Sciatic nerve (tissue), 2 donors: Measurements from ENCODE around the gene TBX15. TPM values are rescaled to one million over a fixed set of nuclear protein-coding genes. Genes with fewer than 3 reads are reported as not detected.

ENCODE experiments used
- ATAC-seq: fragments of 200-7000 bp; cut with Tn5 transposase; one replicate; pipeline ENCODE4 v1.9.1; 2020; ENCODE audit warnings: mild to moderate bottlenecking, moderate library complexity
- DNase-seq: peaks from one replicate; pipeline ENCODE4 v3.0.0-alpha.2; 2020; ENCODE audit warnings: low spot score
- intact Hi-C: fragments of 100-400 bp; cut with DNase I; formaldehyde crosslinking; loops from one replicate; pipeline ENCODE4 v1.14.2; 2022
- total RNA-seq: library from RNA; stranded (reverse); fragmentation: NEBNext Ultra II Directional; extraction: Animal tissue kit (Norgen Biotek cat#: 25700); gene quantifications from one replicate; pipeline ENCODE4 v1.2.1, GENCODE V29; 2021
- donor health status: DM: no; HTN: no; CAD: no.
- donor health status: DM: no; HTN: no; CAD: no.

Gene TBX15
- total RNA-seq, 1 donor from 2014 or later: 12.5 TPM

GRCh38 chr1:118871582-118872171, 116.5 kb downstream of the TBX15 start:
- DNase-seq (no peak), ATAC-seq (no peak)
- intact Hi-C loops: no loop called here

DNA sequence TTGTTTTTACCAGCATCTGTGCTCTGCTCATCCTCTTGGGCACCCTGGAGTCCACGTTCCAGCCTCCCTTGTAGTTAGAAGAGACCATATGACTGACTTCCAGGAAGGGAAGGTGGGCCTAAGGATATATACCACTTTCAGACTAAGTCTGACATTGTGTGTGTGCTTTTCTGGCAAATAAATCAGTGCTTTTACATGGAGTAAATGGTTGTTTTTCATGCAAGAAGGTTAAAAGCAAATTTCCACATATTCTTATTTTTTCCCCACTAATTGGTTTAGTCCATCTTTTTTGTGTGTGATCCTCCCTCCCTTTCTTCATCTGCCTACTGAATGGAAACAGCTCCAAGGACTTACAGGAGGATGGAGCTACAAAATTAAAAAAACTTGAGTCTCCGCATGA, 119.8 kb downstream of the TBX15 start:
- ATAC-seq (no peak), DNase-seq (no peak)
- intact Hi-C loops: no loop called here

DNA sequence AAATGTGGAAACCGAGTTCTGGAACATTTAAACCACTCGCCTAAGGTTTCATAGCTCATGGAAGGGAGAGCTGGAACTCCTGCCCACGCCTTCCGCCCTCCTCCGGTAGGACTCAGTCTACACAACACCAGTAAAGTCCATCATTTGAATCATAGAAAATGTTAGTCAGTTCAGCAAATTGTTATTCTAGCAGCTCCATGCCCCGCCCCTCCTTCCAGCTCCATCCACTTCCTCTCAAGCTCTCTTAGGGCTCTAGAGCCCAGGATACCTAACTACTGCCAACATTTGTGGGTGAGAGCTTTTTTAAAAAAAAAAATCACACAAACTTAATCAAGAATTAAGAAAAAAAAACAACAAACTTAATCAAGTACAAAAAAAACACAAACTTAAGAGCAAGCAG, 121.8 kb downstream of the TBX15 start:
- ATAC-seq: no peak
- intact Hi-C loops: no loop called here
- DNase-seq: no peak

DNA sequence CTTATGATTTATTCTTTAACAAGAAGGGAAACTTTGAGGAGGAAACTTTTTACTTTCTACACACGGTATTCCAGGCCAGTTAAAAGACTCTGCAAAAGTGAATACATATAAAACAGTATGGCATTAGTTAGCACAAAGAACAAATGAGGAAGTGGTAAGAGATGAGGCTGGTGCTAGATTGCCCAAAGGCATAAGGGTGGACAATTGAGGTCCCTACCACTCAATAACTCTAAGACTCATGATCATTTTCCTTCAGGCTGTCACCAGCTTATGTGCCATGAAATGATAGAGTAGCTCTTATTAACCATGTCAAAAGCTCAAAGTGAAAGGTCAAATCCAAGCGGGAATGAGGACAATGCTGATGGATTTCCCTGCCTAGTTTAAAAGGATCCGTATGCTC, 124.5 kb downstream of the TBX15 start:
- DNase-seq: no peak
- no peak for ATAC-seq
- intact Hi-C loops: no loop called here

DNA sequence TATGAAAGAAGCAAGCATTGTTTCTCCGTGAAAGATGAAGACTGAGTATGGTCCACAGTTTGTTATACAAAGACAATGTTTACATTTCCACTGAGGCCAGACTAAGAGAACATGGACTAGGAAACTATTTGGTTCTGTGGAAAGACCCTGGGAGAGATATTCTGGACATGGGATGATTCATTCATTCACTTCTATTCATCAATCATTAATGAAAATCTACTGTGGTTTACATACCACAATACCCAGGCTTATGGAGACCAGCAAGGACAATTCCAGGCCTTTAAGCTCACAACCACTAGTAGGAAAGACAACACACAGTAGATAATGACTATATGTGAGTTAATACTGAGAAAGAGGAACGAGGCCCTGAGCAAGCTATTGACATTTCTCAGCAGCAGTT, 125.4 kb downstream of the TBX15 start:
- ATAC-seq: no peak
- intact Hi-C loops: no loop called here
- DNase-seq: no peak

- DNase-seq: no peak
- ATAC-seq: no peak
- intact Hi-C loops: no loop called here
These were observed 126.9 kb downstream of the TBX15 start for GRCh38 chr1:118861216-118861615.

DNA sequence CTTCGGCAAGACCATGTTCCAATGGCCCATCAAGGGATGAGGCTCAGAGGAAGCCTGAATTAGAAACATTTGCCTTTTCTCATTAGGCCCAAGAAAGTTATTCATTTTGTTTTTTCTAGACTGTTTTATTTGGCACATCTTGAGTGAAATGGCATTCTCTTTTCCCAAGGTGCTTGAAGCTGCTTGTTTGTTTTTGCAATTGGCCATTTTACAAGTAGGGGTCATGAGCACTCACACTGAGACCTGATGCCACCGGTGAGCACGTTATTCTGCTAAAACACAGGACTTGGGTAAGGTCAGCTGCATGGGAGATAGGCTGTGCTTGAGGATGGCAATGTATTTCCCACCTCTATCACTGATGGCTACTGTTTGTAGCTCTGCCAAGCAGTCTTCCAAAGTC, 128.1 kb downstream of the TBX15 start:
- DNase-seq (no peak), ATAC-seq (peak; percentile 46)
- intact Hi-C loops: no loop called here

GRCh38 chr1:118846443-118846842, 141.7 kb downstream of the TBX15 start:
- intact Hi-C loops: no loop called here
- DNase-seq: no peak
- no peak for ATAC-seq

- intact Hi-C loops: no loop called here
- DNase-seq (no peak), ATAC-seq (peak; percentile 49)
These were observed 145.5 kb downstream of the TBX15 start for GRCh38 chr1:118842452-118843201.

DNA sequence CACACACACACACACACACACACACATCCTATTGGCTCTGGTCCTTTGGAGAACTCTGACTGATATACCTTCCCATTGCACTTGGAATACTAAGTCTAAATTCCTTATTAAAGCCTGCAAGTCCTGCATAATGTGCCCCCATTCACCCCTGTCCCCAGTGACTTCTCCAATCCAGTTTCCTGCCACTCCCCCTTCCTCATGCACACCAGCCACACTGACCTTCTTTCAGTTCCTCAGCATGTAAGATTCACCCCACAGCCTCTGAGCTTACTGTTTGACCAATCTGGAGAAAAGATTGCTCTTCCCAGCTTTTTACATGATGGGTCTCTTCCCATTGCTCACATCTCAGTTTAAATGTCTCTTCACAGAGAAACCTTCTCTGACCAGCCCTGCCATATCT, 146.6 kb downstream of the TBX15 start:
- ATAC-seq: peak; percentile 49
- intact Hi-C loops: no loop called here
- no peak for DNase-seq

Other genes starting within 250 kb of the TBX15 start
- 14.4 TPM for gene WARS2, start 152.3 kb upstream of the TBX15 start, total RNA-seq